Transverse colon (tissue), 4 donors: ENCODE measurements around the gene UBL3. TPM values are rescaled to one million over a fixed set of nuclear protein-coding genes. Genes with fewer than 3 reads are reported as not detected.

Experiments
- DNase-seq: peaks from one replicate; pipeline ENCODE4 v3.0.0-alpha.2; 2019
- H3K27ac ChIP-seq, 4 donors: fragments of 200-600 bp; sonication (generic); 2 replicates each; pipeline ENCODE4 v1.5.1; 2016 to 2018; ENCODE audit warnings: inconsistent platforms in 4 of 4
- H3K27me3 ChIP-seq: fragments of 200-600 bp; sonication (generic); 2 replicates; pipeline ENCODE4 v1.5.1; 2017; ENCODE audit warnings: inconsistent platforms
- H3K36me3 ChIP-seq, 4 donors: fragments of 200-600 bp; sonication (generic); 2 replicates each; pipeline ENCODE4 v1.5.1; 2017 to 2019; ENCODE audit warnings: inconsistent platforms in 4 of 4
- H3K4me1 ChIP-seq, 4 donors: fragments of 200-600 bp; sonication (generic); 2 replicates each; pipeline ENCODE4 v1.5.1; 2017 to 2020; ENCODE audit warnings: inconsistent platforms in 4 of 4
- H3K4me3 ChIP-seq, 4 donors: fragments of 200-600 bp; sonication (generic); 1 replicate in 1 of 4; 2 replicates in 3 of 4; pipeline versions ENCODE4 v1.5.1 to v1.6.1; 2017 to 2019; ENCODE audit warnings: inconsistent platforms in 4 of 4
- H3K9me3 ChIP-seq, 2 donors: fragments of 200-600 bp; sonication (generic); 2 replicates each; pipeline ENCODE4 v1.5.1; 2017 to 2019; ENCODE audit warnings: inconsistent platforms in 2 of 2
- EP300 ChIP-seq: sonication (generic); formaldehyde crosslinking; IDR thresholded peaks from one replicate; pipeline ENCODE4 v1.6.1; 2017; ENCODE audit warnings: antibody characterized with exemption, low read depth
- POLR2A ChIP-seq: fragments of 450-650 bp; IDR thresholded peaks from one replicate; pipeline ENCODE4 v1.6.1; 2016; ENCODE audit warnings: antibody characterized with exemption, mild to moderate bottlenecking, moderate library complexity
- POLR2AphosphoS5 ChIP-seq, 3 donors: sonication (generic); formaldehyde crosslinking; IDR thresholded peaks; one replicate each; pipeline ENCODE4 v1.6.1; 2016; ENCODE audit warnings: antibody characterized with exemption in 3 of 3
- WGBS, 2 donors: methylation state at CpG; one replicate each; pipeline ENCODE4 v1.1.5; 2018; ENCODE audit warnings: low coverage in 1 of 2; 5-methylcytosine and 5-hydroxymethylcytosine counted together
- in situ Hi-C, 4 donors: fragments of 200-750 bp; cut with MboI; loops; one replicate each; pipeline versions ENCODE4 v1.15.0 to v1.15.1; 2017; ENCODE audit warnings: low sequenced_read_pairs in 3 of 4, low pct_ligation_motif_present in 1 of 4, low pct_unique_long_range_greater_than_20kb in 1 of 4
- intact Hi-C: fragments of 100-400 bp; cut with DNase I; formaldehyde crosslinking; loops from one replicate; pipeline ENCODE4 v1.15.1; 2023; ENCODE audit warnings: low total_unique reads
- total RNA-seq, 4 donors: library from RNA; depleted of rRNA; stranded (reverse); fragments of >200 nt; gene quantifications; one replicate each; pipeline ENCODE4 v1.1.0, GENCODE V29; 2016
- TF ChIP-seq, protein P1 (sequence below), 5 experiments: fragments of 200-600 bp in 3 of 5; fragments of 450-650 bp in 2 of 5; sonication (generic) in 3 of 5; IDR thresholded peaks; 1 replicate in 2 of 5; 2 replicates in 3 of 5; pipeline ENCODE4 v1.5.1; 2016 to 2017; ENCODE audit warnings: antibody characterized with exemption in 5 of 5, inconsistent platforms in 3 of 5, mild to moderate bottlenecking in 2 of 5, moderate library complexity in 1 of 5

The UBL3 gene
- total RNA-seq, 4 donors from 2014 or later, result 8.8 to 77.1 (median 60.0) TPM

DNA sequence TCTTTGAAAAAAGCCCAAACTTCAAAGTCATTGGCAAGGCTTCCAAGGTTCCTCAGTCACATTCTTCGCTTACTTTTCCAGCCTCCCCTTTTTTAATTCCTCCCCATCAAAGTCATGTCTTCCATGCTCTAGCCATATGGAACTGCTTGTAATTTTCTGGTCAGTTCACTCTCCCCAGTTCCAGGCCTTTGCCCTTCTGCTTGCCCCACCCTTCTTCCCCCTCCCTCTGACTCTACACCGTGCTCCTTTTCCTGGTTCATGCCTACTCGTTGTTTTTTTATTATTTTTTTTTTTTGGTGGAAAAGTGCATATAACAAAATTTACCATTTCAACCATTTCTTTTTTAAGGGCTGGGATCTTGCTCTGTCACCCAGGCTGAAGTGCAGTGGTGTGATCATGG, 102.3 kb downstream of the UBL3 start:
- no peaks in the 10 kb centered on the region for H3K36me3 ChIP-seq
- H3K27me3 ChIP-seq, result no peaks in the 10 kb centered on the region
- 53 to 58% methylated on average over 3 of the region's 3 CpGs for WGBS, 2 donors
- peak; percentile 25 for DNase-seq
- no peak overlapping the region for H3K4me3 ChIP-seq
- TF ChIP-seq POLR2A, result no peak
- TF ChIP-seq POLR2AphosphoS5 (IDR thresholded peaks at IDR 0.05), result no peak
- no peak for TF ChIP-seq EP300
- TF ChIP-seq, protein P1, sequence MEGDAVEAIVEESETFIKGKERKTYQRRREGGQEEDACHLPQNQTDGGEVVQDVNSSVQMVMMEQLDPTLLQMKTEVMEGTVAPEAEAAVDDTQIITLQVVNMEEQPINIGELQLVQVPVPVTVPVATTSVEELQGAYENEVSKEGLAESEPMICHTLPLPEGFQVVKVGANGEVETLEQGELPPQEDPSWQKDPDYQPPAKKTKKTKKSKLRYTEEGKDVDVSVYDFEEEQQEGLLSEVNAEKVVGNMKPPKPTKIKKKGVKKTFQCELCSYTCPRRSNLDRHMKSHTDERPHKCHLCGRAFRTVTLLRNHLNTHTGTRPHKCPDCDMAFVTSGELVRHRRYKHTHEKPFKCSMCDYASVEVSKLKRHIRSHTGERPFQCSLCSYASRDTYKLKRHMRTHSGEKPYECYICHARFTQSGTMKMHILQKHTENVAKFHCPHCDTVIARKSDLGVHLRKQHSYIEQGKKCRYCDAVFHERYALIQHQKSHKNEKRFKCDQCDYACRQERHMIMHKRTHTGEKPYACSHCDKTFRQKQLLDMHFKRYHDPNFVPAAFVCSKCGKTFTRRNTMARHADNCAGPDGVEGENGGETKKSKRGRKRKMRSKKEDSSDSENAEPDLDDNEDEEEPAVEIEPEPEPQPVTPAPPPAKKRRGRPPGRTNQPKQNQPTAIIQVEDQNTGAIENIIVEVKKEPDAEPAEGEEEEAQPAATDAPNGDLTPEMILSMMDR (IDR thresholded peaks at IDR 0.05), result no peak
- H3K27ac ChIP-seq, result no peak overlapping the region
- in situ Hi-C loops (no loop called here), intact Hi-C loops (loop anchor here (10.0 kb wide), 1 partner anchor 97 kb away; no protein-coding TSS in a partner anchor)
- H3K4me1 ChIP-seq, result peaks cover 0 to 23% (median 9%) of the 10 kb centered on the region in 4 donors
- H3K9me3 ChIP-seq, result no peaks in the 10 kb centered on the region

DNA sequence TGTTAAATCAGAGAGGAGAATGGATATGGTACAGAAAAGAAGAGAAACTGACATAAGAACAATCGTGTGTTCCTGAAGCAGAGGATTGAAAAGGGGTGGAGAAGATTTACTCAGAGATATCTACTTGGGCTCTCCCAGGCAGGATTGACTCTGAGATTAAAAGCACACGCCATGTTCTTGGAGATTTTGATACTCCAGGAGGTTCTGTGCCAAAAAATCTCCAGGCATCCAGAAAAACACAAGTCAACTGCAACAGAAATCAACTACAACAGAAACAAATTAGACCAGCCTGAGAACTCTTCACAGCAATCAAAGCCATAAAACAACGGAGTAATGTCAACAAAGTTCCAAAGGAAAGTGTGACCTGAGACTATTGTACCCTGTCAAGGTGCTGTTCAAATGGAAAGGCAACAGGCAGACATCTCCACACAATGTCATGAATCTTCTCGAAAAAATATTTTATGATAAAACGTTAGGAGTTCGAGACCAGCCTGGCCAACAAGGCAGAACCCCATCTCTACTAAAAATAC, 104.2 kb downstream of the UBL3 start:
- intact Hi-C loops, result loop anchor here (10.0 kb wide), 1 partner anchor 99 kb away; no protein-coding TSS in a partner anchor
- no peaks in the 10 kb centered on the region for H3K36me3 ChIP-seq
- peak overlapping the region in 2 of 4 donors; percentile 12 to 23 for H3K27ac ChIP-seq
- in situ Hi-C loops, result no loop called here
- no peak for DNase-seq
- H3K9me3 ChIP-seq, result no peaks in the 10 kb centered on the region
- H3K4me1 ChIP-seq, result peaks cover 0 to 30% (median 9%) of the 10 kb centered on the region in 4 donors
- H3K27me3 ChIP-seq, result no peaks in the 10 kb centered on the region
- H3K4me3 ChIP-seq, result no peak overlapping the region
- TF ChIP-seq EP300 (no peak), POLR2AphosphoS5 (IDR thresholded peaks at IDR 0.05) (no peak), POLR2A (no peak)
- TF ChIP-seq, protein P1 (IDR thresholded peaks at IDR 0.05), result no peak
- 24 to 35% methylated on average over 6 of the region's 6 CpGs for WGBS, 2 donors

DNA sequence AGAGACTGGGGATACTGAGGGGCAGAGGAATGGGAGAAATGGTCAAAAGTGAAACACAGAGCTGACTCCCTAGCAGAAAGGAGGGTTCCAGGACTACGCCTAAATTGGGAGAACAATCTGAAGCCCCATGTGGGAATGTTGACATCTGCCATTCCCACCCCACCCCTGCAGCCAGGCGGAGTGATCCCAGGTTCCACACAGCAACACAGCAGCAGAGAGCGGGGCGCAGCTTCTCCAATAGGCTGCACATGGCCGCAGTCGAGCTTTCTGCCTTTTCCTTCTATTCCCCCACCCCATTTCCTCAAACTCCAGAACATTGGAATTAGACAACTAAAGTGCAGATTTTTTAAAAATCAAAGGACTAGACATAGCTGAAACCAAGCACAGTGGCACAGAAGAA, 104.7 kb downstream of the UBL3 start:
- in situ Hi-C loops, result no loop called here
- WGBS, 2 donors, result 85 to 98% methylated on average over 6 of the region's 6 CpGs
- no peaks in the 10 kb centered on the region for H3K36me3 ChIP-seq
- peaks cover 0 to 30% (median 9%) of the 10 kb centered on the region in 4 donors for H3K4me1 ChIP-seq
- H3K27me3 ChIP-seq, result no peaks in the 10 kb centered on the region
- no peaks in the 10 kb centered on the region for H3K9me3 ChIP-seq
- intact Hi-C loops, result loop anchor here (10.0 kb wide), 1 partner anchor 99 kb away; no protein-coding TSS in a partner anchor
- H3K4me3 ChIP-seq, result no peak overlapping the region
- H3K27ac ChIP-seq, result peak overlapping the region in 2 of 4 donors; percentile 12 to 23
- no peak for DNase-seq
- TF ChIP-seq EP300, result no peak
- TF ChIP-seq POLR2A, result no peak
- TF ChIP-seq, protein P1 (IDR thresholded peaks at IDR 0.05), result no peak
- no peak for TF ChIP-seq POLR2AphosphoS5 (IDR thresholded peaks at IDR 0.05)

DNA sequence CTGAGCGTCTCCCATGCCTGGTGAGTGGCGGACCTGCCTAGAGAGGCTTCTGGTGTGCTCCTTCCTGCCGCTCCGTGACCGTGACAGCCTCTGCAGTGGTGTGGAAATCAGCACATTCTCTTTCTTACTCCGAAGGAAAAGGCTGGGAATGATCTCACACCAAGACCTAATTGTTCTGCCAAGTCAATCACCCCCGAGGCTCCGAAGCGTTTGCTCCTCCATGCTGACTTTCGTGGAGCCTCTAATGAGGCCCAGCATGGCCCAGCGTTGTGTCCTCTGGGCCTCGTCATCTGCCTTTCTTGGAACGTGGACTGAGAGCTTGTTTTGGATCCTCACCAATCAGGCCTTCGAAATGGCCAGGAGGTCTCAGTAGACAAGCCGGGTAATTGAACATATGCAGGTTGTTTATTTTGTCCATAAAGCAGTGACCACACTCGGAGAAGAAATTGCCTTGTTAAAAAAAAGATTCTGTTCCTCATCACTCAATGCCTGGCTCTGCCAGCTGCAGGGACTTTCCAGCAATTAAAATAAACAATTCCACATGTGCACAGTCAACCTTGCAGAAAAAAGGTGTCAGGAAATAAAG, 107.1 kb downstream of the UBL3 start:
- no peaks in the 10 kb centered on the region for H3K9me3 ChIP-seq
- H3K27ac ChIP-seq, result peak overlapping the region; percentile 50 to 83 (median 64)
- no peaks in the 10 kb centered on the region for H3K36me3 ChIP-seq
- 53 to 64% methylated on average over 3 to 16 of the region's 16 CpGs for WGBS, 2 donors
- in situ Hi-C loops (no loop called here), intact Hi-C loops (loop anchor here (10.0 kb wide), 1 partner anchor 102 kb away; no protein-coding TSS in a partner anchor)
- peaks cover 0 to 30% (median 9%) of the 10 kb centered on the region in 4 donors for H3K4me1 ChIP-seq
- H3K4me3 ChIP-seq, result no peak overlapping the region
- peak; percentile 26 for DNase-seq
- H3K27me3 ChIP-seq, result no peaks in the 10 kb centered on the region
- TF ChIP-seq, protein P1 (IDR thresholded peaks at IDR 0.05), result no peak
- TF ChIP-seq POLR2AphosphoS5 (IDR thresholded peaks at IDR 0.05) (peak in 2 of 3 donors; percentile 79 to 82), POLR2A (no peak)
